NCI-H2196 (cell line): ENCODE results near the gene FAM199X.
"Not testable (repeated sequence)": the region's sequence is repeated elsewhere in the genome, so short reads cannot be mapped to it uniquely, and the experiment has no call there.

Source experiments
- DNase-seq: peaks from one replicate; lab custom pipeline; 2025; ENCODE audit not compliant: unreplicated experiment; lab: John Stamatoyannopoulos, UW

The FAM199X gene

DNA sequence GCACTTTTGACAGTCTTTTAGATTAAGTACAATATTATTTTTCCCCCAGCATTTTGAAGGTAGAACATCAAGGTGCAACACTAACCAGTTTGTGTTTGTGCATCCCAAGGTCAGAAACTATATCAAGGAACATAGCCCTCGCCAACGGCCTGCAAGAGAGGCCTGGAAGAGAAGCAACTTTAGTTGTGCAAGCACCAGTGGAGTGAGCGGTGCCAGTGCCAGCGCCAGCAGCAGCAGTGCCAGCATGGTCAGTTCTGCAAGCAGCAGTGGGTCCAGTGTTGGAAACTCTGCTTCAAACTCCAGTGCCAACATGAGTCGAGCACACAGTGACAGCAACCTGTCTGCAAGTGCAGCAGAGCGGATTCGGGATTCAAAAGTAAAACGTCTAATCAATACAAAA is 21.7 kb downstream of the FAM199X start:
- DNase-seq: no peak

DNA sequence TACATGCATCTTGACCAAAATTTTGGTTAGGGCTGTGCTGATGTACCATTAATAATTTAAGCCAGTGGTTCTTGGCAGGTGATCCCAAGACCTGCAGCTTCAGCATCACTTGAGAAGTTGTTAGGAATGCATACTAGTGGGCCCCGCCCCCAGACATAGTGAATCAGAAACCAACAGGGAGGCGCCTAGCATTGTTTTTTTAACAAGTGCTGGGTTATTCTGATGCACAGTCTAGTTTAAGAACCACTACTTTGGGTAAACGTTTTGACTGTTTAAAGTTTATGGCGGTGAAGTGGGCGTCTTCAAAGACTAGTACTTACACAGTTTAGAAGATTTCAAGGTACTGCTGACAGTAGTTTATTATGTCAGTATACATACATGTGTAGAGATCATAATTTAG is 23.6 kb downstream of the FAM199X start:
- DNase-seq: no peak

DNA sequence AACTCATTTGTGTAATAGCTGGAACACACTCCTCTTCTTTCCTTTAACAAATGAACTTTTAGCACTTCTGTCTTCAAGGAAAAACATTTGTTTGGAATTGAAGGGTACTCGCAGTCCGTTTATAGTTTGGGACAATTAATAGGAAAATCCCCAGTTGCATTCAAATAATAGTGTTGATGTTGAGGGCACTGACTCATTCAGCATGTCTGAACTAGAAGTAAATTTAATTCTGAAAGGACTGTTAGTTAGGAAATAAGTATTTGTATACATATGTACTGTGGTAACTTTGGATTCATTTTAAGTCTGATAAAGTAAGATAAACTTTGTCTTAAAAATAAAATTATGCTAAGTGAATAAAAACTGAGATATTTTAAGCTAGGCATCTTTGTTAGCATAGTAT is 27.2 kb downstream of the FAM199X start:
- no peak for DNase-seq

DNA sequence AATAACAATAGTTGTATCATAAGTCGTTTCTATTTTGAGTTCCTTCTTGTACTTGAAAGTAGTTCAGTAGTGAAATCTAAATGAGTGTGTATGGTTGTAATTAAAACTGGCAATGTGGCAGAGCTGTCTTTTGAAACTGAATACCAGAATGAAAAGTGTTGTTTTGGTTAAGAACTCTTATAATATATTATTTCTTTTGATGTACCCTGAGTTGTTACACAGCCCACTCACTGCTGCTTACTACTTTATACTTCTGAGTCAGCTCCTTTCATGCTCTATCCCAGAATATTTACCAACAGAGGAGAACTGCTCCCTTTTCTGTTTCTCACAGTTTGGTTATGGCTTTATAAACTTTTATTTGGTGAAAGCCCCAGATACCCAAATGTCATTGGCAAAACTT is 28.8 kb downstream of the FAM199X start:
- no peak for DNase-seq

DNA sequence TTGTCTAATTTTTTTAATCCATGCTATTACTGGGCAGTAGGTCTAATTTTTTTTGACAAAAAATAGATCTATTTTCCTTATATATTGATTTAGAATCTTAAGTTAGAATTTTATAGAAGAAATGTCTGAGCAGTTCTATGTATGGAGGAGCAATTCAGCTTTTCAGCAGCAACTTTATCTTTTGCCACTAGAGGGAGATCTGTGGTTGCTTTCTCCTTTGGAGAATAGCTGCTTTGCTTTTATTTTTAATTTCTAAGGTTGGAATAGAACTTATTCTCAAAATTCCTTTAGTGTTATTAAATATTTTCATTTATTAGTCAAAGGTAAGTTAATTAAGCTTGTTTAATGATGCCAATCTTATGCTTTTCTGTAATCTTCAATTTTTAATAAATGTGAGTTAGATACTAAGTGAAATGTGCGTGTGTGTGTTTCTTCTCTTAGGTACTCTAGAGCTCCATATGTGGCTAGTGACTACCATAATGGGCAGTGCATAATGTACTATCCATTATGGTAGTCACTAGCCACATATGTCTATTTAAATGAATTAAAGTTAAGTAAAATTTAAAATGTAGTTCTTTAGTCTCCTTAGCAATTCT is 29.3 kb downstream of the FAM199X start:
- peak; percentile 23 for DNase-seq

DNA sequence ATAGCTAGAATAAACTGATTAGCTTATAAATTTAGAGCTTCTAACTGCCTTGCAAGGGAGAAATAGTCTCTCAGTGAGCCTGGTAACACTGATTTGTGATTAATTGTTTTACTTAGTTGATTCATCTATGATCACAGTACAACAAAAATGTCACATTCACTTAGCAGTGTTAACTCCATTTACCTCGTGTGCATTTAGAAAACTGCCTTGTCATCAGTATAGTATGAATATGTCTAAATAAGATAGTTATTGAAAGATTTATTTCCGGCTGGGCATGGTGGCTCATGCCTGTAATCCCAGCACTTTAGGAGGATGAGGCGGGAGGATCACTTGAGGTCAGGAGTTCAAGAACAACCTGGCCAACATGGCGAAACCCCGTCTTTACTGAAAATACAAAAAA is 39.3 kb downstream of the FAM199X start:
- no peak for DNase-seq

DNA sequence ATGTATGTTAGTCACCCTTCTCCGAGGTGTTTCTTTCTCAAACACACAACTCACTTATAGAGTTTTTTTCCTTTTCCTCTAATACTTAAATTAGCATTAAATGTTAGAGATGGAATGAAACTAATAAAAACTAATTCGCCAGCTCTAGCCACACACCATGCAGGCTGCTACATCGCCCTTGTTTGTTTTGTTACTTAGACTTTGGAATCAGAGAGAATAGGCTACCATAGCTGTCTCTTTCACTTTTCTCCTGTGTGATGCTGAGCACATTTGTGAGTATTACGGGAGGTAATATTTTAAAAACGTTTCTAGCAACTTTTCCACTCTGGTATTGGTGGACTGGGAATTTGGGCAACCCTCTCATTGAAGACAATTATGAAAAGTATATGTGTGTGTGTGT is 44.9 kb downstream of the FAM199X start:
- DNase-seq: no peak

DNA sequence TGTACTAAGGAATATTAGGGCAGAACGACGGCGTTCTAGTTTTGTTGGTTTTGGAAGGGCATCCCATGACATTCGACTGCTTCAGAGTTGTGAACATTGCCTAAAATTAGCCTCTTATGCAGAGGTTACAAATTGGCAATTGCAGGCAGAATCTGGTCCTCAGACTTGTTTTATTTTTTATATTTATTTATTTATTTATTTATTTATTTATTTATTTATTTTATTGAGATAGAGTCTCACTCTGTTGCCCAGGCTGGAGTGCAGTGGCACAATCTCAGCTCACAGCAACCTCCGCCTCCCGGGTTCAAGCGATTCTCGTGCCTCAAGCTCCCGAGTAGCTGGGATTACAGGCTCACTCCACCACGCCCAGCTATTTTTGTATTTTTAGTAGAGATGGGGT is 63.8 kb downstream of the FAM199X start:
- not testable (repeated sequence) for DNase-seq
